HepG2 (cell line): ENCODE results near the gene DTYMK. TPM values are rescaled to one million over a fixed set of nuclear protein-coding genes. Genes with fewer than 3 reads are reported as not detected.

Experiments used
- CBX1 ChIP-seq: IDR thresholded peaks from one replicate; pipeline ENCODE4 v1.6.1; 2016; ENCODE audit warnings: antibody characterized with exemption, low read depth
- GABPB1 ChIP-seq: IDR thresholded peaks from 2 replicates; pipeline ENCODE4 v1.6.1; 2016; ENCODE audit warnings: mild to moderate bottlenecking, missing genetic modification reagents, moderate library complexity, missing compliant biosample characterization
- POLR2AphosphoS5 ChIP-seq: IDR thresholded peaks from 2 replicates; pipeline ENCODE4 v1.6.1; 2012; ENCODE audit warnings: low read depth, low read length
- SP1 ChIP-seq, 2 experiments: fragments of 450-650 bp in 1 of 2; sonication (generic) in 1 of 2; formaldehyde crosslinking in 1 of 2; IDR thresholded peaks; 2 replicates each; pipeline versions ENCODE4 v1.4.0 to v1.6.1; 2016 to 2020; ENCODE audit warnings: missing genetic modification reagents in 1 of 2
- YY1 ChIP-seq: IDR thresholded peaks from 2 replicates; pipeline ENCODE4 v1.6.1; 2011; ENCODE audit warnings: low read length, low read depth, moderate library complexity, mild to moderate bottlenecking; ENCODE audit not compliant: insufficient read depth, insufficient replicate concordance
- ZMYM4 ChIP-seq: sonication (generic); formaldehyde crosslinking; IDR thresholded peaks from 2 replicates; pipeline ENCODE4 v1.8.1; 2023; ENCODE audit warnings: mild to moderate bottlenecking, missing genetic modification reagents
- ZNF460 ChIP-seq: sonication (generic); formaldehyde crosslinking; IDR thresholded peaks from 2 replicates; pipeline ENCODE4 v1.5.1; 2020; ENCODE audit warnings: missing genetic modification reagents, mild to moderate bottlenecking, borderline replicate concordance
- ZNF547 ChIP-seq: sonication (generic); formaldehyde crosslinking; IDR thresholded peaks from 2 replicates; pipeline ENCODE4 v1.5.1; 2020; ENCODE audit warnings: mild to moderate bottlenecking, missing genetic modification reagents
- ZNF850 ChIP-seq: sonication (generic); formaldehyde crosslinking; conservative IDR thresholded peaks from 2 replicates; pipeline ENCODE4 v1.9.0; 2021; ENCODE audit warnings: mild to moderate bottlenecking, missing genetic modification reagents
- polyA plus RNA-seq, 8 experiments: library from polyadenylated mRNA; depleted of rRNA in 3 of 8; stranded (reverse) in 7 of 8; unstranded in 1 of 8; fragments of >200 nt; fragmentation: Illumina TruSeq in 4 of 8; extraction: Trizol in 4 of 8; gene quantifications; 2 replicates each; pipeline versions ENCODE4 v1.2.1 to v1.2.3, GENCODE V29; 2011 to 2016; ENCODE audit warnings: low read depth in 4 of 8, missing spikeins in 1 of 8, mixed read lengths in 1 of 8; ENCODE audit not compliant: insufficient read depth in 1 of 8
- total RNA-seq, 5 experiments: library from RNA; depleted of rRNA; stranded (reverse); fragments of >200 nt; fragmentation: Illumina TruSeq; extraction: Trizol; gene quantifications; 2 replicates each; pipeline ENCODE4 v1.2.3, GENCODE V29; 2016; ENCODE audit warnings: low read depth in 1 of 5
- TF ChIP-seq, protein P1 (sequence below): IDR thresholded peaks from 2 replicates; pipeline ENCODE4 v1.6.1; 2018; ENCODE audit warnings: missing genetic modification reagents, mild to moderate bottlenecking, missing compliant biosample characterization
- TF ChIP-seq, protein P2 (sequence below): sonication (generic); formaldehyde crosslinking; IDR thresholded peaks from 2 replicates; pipeline ENCODE4 v1.4.0; 2020; ENCODE audit warnings: missing genetic modification reagents, borderline replicate concordance
- TF ChIP-seq, protein P3 (sequence below): sonication (generic); formaldehyde crosslinking; IDR thresholded peaks from 2 replicates; pipeline ENCODE4 v1.5.1; 2020; ENCODE audit warnings: mild to moderate bottlenecking, missing genetic modification reagents, moderate library complexity
- TF ChIP-seq, protein P4 (sequence below): sonication (generic); formaldehyde crosslinking; IDR thresholded peaks from 2 replicates; pipeline ENCODE4 v1.4.0; 2020; ENCODE audit warnings: missing genetic modification reagents

The DTYMK gene
- total and polyA plus RNA-seq, 2 of the 13 experiments (the other 11 are each of a cell fraction or from before 2014, with no cell fraction given) = 57.5 to 134 TPM

DNA sequence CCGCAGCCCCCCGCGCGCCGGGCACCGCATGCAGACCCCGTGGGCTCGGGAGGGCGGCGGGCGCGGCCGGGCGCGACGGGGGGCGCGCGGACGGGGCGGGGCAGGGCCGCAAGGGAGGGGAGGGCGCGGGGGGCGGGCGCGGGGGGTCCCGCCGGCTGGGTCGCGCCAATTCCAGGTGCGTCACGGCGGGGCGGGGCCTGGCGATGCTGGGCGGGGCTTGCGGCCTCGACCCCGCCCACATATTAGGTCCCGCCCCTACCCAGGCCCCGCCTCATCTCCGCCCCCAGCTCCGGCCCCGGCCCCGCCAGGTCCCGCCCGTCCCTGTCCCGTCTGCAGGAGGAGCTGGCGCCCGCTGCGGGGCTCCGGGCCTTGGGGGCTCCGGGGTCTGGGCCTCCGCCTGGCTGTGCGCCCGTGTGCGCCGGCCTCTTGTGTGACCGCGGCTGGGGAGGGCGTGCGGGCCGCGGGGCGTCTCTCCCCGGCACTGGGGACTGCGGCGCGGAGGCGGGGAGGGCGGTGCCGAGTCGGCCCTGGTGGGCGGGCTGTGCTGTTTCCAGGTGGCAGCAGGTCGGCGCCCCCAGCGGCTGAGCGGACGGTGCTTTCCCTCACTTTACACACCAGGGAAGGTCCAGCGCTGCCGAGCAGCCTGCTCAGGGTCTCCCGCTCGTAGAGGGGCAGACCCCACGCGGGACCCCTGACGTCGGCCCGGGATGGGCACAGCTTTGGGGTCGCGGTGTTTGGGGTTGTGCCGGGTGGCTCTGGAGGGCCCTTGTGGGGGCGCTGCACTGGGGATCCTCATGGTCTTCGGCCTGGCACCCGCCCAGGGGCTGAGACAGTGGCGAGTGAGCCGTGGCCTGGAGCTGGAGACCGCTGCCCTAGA lies 15.8 kb upstream of the DTYMK start (continued):
- TF ChIP-seq CBX1 = no peak
- TF ChIP-seq, protein P1, sequence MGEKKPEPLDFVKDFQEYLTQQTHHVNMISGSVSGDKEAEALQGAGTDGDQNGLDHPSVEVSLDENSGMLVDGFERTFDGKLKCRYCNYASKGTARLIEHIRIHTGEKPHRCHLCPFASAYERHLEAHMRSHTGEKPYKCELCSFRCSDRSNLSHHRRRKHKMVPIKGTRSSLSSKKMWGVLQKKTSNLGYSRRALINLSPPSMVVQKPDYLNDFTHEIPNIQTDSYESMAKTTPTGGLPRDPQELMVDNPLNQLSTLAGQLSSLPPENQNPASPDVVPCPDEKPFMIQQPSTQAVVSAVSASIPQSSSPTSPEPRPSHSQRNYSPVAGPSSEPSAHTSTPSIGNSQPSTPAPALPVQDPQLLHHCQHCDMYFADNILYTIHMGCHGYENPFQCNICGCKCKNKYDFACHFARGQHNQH (CRISPR knock-in tag) = peak; percentile 47; the same call in 1 of the 2 replicates
- TF ChIP-seq ZNF547 = peak; percentile 9; the same call in 1 of the 2 replicates
- TF ChIP-seq YY1 = peak; percentile 44
- no peak for TF ChIP-seq ZMYM4 (CRISPR knock-in tag)
- TF ChIP-seq, protein P2, sequence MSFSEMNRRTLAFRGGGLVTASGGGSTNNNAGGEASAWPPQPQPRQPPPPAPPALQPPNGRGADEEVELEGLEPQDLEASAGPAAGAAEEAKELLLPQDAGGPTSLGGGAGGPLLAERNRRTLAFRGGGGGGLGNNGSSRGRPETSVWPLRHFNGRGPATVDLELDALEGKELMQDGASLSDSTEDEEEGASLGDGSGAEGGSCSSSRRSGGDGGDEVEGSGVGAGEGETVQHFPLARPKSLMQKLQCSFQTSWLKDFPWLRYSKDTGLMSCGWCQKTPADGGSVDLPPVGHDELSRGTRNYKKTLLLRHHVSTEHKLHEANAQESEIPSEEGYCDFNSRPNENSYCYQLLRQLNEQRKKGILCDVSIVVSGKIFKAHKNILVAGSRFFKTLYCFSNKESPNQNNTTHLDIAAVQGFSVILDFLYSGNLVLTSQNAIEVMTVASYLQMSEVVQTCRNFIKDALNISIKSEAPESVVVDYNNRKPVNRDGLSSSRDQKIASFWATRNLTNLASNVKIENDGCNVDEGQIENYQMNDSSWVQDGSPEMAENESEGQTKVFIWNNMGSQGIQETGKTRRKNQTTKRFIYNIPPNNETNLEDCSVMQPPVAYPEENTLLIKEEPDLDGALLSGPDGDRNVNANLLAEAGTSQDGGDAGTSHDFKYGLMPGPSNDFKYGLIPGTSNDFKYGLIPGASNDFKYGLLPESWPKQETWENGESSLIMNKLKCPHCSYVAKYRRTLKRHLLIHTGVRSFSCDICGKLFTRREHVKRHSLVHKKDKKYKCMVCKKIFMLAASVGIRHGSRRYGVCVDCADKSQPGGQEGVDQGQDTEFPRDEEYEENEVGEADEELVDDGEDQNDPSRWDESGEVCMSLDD (CRISPR knock-in tag) = no peak
- no peak for TF ChIP-seq ZNF460
- no peak for TF ChIP-seq SP1 (IDR thresholded peaks at IDR 0.05)
- peak; percentile 79 for TF ChIP-seq SP1 (CRISPR knock-in tag; IDR thresholded peaks at IDR 0.05)
- TF ChIP-seq ZNF850 (CRISPR knock-in tag) = peak; percentile 67; the same call in 1 of the 2 replicates
- TF ChIP-seq, protein P3, sequence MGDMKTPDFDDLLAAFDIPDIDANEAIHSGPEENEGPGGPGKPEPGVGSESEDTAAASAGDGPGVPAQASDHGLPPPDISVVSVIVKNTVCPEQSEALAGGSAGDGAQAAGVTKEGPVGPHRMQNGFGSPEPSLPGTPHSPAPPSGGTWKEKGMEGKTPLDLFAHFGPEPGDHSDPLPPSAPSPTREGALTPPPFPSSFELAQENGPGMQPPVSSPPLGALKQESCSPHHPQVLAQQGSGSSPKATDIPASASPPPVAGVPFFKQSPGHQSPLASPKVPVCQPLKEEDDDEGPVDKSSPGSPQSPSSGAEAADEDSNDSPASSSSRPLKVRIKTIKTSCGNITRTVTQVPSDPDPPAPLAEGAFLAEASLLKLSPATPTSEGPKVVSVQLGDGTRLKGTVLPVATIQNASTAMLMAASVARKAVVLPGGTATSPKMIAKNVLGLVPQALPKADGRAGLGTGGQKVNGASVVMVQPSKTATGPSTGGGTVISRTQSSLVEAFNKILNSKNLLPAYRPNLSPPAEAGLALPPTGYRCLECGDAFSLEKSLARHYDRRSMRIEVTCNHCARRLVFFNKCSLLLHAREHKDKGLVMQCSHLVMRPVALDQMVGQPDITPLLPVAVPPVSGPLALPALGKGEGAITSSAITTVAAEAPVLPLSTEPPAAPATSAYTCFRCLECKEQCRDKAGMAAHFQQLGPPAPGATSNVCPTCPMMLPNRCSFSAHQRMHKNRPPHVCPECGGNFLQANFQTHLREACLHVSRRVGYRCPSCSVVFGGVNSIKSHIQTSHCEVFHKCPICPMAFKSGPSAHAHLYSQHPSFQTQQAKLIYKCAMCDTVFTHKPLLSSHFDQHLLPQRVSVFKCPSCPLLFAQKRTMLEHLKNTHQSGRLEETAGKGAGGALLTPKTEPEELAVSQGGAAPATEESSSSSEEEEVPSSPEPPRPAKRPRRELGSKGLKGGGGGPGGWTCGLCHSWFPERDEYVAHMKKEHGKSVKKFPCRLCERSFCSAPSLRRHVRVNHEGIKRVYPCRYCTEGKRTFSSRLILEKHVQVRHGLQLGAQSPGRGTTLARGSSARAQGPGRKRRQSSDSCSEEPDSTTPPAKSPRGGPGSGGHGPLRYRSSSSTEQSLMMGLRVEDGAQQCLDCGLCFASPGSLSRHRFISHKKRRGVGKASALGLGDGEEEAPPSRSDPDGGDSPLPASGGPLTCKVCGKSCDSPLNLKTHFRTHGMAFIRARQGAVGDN = peak; percentile 82
- no peak; the same call in 1 of the 2 replicates for TF ChIP-seq POLR2AphosphoS5
- TF ChIP-seq, protein P4, sequence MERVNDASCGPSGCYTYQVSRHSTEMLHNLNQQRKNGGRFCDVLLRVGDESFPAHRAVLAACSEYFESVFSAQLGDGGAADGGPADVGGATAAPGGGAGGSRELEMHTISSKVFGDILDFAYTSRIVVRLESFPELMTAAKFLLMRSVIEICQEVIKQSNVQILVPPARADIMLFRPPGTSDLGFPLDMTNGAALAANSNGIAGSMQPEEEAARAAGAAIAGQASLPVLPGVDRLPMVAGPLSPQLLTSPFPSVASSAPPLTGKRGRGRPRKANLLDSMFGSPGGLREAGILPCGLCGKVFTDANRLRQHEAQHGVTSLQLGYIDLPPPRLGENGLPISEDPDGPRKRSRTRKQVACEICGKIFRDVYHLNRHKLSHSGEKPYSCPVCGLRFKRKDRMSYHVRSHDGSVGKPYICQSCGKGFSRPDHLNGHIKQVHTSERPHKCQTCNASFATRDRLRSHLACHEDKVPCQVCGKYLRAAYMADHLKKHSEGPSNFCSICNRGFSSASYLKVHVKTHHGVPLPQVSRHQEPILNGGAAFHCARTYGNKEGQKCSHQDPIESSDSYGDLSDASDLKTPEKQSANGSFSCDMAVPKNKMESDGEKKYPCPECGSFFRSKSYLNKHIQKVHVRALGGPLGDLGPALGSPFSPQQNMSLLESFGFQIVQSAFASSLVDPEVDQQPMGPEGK (CRISPR knock-in tag) = peak; percentile 84
- peak; percentile 71; the same call in 1 of the 2 replicates for TF ChIP-seq GABPB1 (CRISPR knock-in tag)
